Measurements from ENCODE around the gene TBC1D22A.
"Not testable (repeated sequence)": the region's sequence is repeated elsewhere in the genome, so short reads cannot be mapped to it uniquely, and the experiment has no call there.

TBC1D22A gene

DNA sequence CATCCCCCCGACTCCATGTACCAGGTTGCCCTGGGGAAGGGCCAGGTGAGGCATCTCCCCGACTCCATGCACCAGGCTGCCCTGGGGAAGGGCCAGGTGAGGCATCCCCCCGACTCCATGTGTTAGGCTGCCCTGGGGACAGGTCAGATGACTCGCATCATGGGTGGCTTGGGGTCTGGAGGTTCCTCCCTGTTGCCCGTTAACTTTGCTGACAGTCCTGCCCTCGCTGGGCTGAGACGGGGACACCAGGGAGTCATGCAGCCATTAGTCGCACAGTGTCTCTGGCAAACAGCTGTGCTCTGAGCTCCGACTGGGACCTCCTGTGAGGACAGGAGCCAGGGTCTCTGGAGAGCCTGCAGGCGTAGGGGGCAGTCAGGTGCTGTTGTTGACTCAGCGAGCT is 336.1 kb downstream of the TBC1D22A start:
- no peak for DNase-seq (ENCODE audit: low read depth, low spot score)

DNA sequence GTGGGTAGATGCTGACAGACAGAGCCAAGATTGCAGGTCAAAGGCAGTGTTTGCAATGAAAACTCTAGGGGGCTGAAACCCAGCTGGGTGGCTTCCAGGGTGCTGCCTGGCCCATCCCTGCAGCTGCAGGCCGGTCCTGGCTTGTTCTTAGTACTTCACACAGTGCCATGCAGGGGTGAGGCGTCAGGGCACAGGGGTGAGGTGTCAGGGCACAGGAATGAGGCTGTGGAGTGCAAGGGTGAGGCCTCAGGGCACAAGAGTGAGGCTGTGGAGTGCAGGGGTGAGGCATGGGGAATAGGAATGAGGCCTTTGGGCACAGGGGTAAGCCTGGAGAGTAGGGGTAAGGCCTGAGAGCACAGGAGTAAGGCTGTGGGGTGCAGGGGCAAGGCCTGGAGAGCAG is 337.6 kb downstream of the TBC1D22A start:
- DNase-seq (ENCODE audit: low read depth, low spot score), result no peak

DNA sequence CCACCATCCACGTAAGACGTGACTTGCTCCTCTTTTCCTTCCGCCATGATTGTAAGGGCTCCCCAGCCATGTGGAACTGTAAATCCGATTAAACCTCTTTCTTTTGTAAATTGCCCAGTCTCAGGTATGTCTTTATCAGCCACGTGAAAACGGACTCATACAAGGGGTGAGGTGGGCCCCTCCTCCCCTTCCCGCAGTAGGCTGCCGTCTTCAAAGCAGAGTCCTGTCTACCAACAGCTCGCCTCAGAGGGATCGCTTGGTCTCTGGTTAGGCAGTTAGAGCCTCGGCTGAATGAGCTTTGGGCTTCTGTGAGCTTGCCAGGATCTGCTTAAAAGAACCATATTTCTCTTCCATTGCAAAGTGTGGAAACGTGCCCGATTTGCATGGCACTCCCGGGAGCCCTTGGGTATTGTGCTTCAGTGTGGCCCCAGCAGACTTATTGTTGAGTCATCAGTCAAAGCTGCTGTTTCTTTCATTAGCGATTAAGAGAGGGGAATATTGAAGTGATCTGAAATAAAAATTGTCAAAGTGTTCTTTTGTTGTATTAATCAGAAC is 338.3 kb downstream of the TBC1D22A start:
- DNase-seq (ENCODE audit: low read depth, low spot score), result no peak

DNA sequence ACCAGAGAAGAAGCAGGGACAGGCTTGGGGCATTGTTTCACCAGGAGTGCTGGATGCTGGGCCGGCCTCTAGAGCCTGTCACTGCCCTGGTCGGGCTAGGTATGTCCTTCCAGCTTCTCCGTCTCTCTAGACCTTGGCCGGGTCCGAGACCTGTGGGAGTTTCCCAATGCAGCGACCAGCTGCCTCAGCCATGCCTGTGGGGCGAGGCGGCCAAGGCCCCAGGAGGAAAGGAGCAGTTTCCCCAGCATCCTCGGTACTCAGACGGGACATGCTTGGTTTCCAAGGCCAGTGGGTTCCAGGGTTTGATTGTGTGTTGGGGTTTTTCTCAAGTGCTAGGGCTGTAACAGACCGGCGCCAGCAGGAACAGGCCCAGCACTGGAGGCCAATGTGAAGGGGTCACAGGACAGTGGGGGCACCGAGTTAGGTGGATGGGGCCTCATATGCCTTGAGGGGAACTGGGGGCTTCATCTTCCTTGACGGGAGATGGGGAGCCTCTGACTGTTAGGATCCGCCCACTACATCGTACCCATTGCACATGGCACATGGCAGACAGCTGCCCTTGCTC is 339.0 kb downstream of the TBC1D22A start:
- no peak for DNase-seq (ENCODE audit: low read depth, low spot score)

DNA sequence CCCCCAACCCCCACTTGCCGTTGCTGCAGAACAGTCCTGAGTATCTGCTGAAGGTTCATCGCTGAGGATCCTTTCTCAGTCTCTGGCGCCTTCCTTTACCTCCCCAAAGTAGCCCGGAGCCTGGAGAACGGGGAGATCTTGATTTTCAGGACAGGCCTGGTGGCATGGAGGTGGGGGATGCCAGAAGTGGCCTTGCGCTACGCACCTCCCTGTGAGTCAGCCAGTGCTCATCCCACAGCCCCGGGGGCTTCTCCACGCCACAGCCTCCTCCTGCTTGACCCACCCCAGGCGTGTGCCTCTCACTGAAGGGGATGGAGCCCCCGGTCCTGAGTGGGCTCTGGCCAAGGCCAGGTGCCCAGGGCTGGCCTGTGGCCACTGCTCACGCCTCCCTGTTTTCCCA is 339.6 kb downstream of the TBC1D22A start:
- no peak for DNase-seq (ENCODE audit: low read depth, low spot score)

DNA sequence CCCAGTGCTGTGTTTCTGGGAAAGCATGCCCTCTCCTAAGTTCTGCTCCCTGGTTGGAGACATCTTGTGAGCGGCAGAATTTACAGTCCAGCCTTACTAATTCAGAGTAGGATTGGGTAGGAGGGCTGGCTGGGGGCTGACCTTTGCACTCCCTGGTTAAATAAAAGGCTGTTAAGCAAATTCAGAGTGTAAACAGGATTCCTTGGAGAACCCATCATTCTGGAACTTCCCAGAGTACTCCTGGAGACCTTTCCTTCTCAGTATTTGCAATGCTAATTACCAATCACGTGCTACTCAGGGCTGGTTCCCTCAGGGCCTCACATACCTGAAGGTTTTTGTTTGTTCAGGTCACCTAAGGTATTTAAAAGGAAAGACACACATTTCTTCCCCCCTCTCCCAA is 340.2 kb downstream of the TBC1D22A start:
- DNase-seq (ENCODE audit: low read depth, low spot score), result no peak

DNA sequence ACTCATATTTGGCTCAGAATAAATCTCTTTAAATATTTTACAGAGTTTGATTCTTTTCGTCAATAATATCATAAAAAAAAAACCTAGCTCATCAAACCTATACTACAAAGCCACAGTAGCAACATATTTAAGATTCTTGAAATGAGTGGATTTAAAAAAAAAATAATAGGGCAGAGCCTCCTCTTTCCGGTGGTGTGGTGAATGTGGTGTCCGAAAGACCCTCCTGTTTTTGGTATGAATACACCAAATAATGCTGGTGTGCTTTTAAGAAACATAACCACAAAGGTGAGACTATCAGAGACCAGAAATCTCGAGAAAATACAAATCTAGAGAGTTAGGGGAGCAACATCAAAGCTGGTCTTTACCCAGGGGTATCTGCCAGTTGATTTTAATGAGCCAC is 342.6 kb downstream of the TBC1D22A start:
- no peak for DNase-seq (ENCODE audit: low read depth, low spot score)

DNA sequence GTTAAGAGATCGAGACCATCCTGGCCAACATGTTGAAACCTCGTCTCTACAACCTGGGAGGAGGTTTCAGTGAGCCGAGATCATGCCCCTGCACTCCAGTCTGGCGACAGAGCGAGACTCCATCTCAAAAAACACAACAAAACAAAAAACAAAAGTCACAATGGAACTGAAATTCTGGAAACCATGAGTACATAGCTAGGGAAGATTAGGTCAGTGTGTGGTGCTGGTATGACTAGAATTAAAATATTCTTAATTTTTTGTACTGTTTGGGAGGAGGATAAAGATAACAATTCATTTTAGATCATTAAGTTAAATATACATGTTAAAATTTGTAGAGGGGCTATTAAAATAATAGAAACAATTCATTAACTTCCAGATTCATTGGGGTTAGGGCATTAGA is 344.4 kb downstream of the TBC1D22A start:
- DNase-seq (ENCODE audit: low read depth, low spot score), result no peak

DNA sequence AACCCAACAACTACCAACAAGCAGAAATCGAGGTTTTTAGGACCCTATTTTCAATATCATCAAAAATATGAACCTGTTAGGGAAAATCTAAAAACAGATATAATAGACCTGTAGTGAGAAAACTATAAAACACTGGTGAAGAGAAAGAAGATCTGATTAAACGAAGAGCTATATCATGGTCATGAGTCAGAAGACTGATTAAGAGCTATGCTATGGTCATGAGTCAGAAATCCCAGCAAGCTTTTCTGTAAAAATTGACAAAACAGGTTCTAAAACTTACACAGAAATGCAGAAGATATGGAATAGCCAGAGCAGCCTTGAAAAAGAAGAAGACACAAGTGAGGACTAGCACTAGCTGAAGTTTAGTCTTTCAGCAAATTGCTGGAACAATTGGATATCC is 345.0 kb downstream of the TBC1D22A start:
- no peak for DNase-seq (ENCODE audit: low read depth, low spot score)

DNA sequence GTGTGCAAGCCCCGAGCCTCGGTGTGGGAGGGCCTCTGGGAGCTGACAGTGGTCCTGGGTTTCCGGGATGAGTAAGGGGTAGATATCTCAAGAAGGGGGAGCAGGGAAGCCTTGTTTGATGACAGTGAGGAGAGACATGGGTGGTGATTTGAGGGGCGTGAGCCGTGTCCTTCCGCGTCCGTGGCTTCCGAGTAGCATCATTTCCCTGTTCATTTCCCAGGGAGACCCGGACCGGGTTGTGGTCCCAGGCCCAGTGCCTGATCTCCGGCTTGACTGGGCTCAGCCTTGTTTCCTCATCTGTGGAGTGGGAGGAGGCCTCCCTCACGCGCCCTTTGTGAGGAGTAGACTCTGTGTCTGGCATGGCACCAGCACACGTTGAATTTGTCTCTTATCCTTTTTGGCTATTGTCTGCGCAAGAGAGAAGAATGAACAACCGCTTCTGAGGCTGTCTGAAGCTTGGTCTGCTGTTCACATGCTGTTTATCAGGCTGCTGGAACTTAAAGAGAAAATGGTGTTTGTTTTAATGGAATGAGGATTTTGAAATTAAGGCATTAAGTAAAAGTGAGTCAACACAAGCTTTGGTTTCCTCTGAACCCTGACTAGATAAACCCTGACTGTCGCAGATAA is 348.5 kb downstream of the TBC1D22A start:
- no peak for DNase-seq (ENCODE audit: low read depth, low spot score)

DNA sequence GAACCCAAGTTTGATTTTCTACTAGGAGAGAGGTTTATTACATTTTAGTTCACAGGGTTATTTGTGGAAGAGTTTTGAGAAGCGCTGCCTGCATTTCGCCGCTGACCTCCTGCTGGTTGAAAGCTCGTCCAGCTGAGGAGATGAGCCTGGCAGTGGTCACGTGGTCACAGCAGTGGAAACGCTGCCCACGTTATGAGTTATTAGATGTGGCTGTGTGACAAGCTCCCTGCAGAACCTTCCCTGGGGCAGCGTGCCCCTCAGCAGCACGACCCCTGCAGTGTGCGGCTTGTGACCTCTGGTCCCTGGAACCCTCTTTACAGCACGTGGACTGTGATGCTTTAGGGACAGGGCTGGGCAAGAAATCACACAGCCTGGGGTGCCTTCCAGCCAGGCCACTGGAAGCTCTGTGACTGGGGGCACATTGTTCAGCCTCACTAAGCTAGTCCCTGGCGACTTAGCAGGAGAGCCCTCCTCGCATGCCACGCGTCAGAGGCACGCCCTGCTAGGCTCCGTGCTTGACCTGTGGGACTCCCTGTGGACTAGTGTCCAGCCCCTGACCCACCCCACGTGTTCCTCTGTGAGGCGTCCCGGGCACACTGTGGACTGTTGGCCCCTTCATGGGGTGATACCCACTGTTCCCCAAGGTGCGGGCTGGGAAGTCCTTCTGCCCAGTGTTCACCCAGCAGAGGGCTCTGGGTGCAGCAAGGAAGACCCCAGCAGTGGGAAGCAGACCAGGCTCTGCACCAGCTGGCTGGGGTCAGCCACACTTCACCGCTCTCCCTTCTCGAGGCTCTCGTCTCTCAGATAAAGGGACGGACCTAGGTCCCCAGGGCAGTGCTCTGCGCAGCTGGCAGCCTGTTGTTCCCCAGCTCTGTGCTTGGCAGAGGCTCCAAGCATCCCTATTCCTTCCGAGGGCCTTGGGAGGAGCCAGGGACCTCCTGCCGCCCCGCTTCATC is 349.5 kb downstream of the TBC1D22A start:
- DNase-seq (ENCODE audit: low read depth, low spot score), result peak; percentile 36

DNA sequence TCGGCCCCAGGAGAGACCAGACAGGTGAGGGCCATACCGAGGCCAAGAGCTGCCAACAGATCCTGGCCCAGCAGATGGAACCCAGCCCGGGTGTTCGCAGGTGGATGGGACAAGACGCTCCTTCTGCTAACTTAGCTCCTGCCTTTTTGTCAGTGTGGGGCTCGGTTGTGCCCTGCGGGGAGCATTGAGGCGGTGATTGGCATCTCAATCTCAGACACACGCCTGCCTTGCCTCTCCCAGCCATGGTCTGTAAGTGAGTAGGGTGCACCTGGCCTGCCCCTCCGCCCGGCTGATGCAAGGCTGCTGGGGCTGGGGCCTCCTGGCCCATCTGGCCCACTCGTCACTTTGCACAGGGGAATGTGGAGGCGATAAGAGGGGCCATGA is 350.1 kb downstream of the TBC1D22A start:
- no peak for DNase-seq (ENCODE audit: low read depth, low spot score)

DNA sequence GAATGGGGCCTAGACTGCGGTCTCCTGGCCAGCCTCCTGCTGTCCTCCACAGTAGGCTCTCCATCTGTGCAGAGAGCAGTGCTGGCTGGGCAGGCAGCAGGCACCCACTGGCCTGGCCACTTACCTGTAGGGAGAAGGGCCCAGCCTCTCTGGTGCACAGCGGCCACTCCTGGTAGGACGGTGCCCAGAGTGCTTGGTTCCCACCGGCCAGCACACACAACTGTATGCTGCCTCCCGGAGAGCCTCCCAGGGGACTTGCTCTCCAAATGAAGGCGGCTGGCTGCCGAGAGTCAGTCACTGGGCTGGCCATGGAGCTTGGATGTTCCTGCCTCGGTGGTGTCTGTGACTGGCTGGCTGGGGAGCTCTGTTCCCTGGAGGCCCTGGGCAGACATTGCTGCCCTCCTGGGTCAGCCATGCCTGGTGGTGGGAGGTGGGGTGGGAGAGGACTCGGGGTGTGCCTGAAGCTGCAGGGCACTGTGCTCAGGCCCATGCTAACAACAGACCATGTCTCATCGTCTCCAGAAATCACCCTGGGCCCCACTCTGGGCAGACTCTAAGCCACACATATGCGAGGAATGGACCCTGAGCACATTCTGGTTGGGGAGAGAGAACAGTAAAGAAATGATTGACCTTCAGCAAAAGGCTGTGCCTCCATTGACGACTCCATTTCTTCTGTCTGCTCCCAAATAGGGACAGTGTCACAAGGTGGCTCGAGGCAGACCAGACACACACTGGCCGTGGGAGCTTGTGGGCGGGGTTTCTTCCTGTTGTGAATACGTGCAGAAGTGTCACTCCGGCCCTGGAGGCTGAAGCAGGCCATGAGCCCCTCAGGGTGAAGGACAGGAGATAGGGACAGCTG is 350.8 kb downstream of the TBC1D22A start:
- no peak for DNase-seq (ENCODE audit: low read depth, low spot score)

DNA sequence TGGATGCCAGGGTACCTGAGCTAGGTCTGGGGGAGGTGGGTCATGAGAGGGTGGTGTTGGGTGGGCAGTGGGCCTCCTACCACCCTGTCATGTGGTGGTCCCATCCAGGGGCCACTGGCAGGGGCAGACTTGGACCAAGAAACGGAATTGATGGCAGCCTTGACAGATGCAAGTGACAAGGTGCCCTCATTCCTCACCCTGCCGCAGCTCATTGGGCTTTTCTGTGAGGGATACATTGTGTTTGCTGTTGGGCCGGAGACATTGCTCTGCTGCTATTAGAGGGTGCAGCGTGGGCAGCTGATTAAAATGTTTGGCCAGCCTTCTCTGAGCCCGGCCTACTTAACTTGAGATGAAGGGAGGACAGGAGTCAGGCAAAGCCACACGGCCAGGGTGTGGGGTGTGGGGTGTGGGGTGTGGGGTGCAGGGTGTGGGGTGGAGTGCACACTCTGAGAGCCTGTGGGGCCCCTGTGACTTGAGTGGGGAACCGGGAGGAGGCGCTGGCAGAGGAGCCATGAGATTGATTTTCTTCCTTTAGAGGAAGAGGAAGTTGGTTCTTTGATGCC is 351.5 kb downstream of the TBC1D22A start:
- DNase-seq (ENCODE audit: low read depth, low spot score), result no peak

DNA sequence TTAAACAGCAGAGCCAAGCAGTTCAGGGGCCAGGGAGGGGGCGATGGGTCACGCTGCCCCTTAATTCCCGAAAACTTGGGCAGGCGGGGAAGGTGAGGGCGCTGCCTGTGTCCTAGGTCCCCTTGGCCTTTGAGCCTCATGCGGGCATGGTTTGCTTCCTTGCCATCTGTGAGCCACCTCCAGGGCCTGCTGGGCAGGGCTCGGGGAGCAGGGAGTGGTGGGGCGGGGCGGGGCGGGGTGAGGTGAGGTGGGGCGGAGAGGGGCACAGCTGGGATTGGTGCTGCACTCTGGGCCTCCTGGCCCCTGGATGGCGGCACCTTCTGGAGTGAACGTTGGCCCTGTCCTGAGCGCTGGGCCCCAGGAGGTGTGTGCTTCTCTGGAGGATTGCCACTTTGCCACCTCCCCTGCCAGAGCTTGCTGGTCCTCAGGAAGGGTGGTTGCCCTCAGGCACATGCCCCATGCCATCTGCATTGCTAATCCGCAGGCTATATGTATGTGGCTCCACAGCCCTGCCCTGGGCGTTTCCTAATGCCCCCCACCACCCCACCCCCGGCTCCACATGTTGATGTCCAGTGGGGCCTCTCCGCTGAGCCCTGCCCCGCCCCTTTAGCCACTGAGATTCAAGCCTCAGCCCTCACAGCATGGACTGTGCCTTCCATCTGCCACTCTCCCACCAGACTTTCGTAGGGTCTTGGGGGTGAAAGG is 352.5 kb downstream of the TBC1D22A start:
- DNase-seq (ENCODE audit: low read depth, low spot score), result no peak

DNA sequence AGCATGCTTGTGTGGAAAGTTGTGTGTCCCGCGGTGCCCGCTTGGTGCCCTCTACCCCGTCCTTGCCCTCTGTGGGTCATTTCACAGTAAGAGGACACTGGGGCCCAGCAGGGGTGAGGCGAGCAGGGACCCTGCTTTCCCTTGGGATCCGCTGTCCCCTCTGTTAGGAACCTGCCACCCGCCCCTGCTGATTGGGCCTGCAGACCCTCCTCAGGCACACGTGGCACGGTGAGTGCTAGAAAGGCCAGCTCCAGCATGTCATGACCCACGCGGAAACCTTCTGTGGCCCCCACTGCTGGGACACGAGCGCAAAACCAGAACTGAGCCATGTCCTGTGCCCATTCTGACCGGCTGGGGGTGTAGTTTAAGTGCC is 353.1 kb downstream of the TBC1D22A start:
- no peak for DNase-seq (ENCODE audit: low read depth, low spot score)

DNA sequence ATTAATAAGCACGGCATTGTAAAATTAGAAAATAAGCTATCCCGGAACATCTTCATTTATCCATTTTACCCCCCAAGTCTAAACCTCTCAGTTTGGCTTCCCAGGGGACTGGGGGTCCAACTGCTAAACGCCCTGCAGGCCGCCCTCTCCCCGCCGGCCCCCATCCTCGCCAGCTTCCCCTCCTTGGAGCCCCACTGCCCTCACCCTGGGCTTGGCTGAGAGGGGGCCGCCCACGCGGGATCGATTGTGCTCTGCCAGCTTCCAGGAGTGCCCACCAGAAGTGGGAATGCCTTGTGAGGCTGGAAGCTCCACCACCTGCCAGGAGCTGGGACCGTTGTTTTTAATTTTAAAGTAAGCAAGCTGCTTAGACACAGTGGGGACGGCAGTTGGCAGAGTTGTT is 353.5 kb downstream of the TBC1D22A start:
- DNase-seq (ENCODE audit: low read depth, low spot score), result no peak

DNA sequence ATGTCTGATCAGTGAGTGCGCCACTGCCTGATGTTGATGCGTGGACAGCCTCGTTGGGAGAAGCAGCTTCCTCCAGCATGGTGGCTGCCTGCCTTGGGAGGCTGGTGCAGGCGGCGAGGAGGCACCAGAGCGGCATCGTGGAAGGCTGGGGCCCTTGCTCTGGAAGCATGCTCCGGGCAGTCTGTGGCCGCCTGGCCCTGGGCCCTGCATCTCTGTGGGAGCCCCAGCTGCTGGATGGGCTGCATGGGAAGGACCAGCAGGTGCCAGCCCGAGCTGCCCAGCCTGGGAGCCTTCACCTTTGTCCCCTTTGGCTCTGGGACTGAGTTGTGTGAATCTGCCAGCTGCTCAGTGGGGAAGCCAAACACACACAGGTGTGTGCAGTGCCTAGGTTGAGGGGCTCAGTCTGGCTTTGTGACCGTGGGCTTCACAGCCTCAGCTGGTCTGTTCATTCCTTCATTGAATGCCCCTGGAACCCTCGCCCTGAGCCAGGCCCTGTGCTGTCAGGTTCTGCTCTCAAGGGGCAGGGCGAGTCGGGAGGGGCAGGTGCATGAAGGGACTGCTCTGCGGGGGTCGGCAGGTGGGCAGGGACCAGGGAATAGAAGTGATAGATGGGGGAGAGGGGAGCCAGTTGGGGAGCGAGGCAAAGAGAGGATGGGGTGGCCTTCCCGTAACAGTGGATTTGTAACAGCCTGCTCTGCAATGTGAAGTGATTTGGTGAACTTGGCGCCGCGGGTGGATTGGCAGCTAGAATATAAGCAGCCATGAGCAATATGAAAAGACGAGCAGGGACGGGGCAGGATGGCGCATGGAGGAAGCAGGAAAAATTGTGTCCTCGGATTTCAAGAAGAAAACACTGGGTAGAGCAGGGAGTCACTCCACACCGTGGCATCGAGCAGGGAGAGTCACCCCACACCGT is 354.2 kb downstream of the TBC1D22A start:
- DNase-seq (ENCODE audit: low read depth, low spot score), result no peak

DNA sequence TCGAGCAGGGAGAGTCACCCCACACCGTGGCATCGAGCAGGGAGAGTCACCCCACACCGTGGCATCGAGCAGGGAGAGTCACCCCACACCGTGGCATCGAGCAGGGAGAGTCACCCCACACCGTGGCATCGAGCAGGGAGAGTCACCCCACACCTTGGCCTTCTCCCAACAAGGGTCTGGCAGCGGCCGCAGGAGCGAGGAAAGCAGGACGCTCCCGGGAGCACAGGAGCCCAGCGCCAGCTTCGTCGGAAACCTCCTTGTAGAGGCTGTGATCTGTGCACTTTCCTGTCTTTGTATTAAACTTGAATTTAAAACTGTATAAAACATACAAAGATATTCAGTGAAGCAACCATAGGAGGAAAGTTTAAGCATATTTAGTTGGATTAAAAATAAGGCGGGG is 355.0 kb downstream of the TBC1D22A start:
- not testable (repeated sequence) for DNase-seq (ENCODE audit: low read depth, low spot score)

DNA sequence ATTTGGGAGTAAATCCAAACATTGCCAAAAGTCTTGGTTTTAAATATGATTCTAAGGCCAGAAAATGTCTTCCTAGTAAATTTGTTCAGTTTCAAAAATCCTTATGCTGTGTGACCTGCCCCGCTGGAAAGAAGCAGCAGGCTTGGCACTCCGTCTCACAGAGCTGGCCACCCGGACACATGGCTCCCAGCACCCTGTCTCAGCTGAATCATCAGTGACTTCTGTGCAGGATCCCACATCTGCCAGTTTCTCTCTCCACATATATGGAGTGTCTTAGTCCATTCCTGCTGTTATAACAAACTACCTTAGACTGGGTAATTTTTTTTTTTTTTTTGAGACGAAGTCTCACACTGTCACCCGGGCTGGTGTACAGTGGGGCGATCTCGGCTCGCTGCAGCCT is 356.7 kb downstream of the TBC1D22A start:
- DNase-seq (ENCODE audit: low read depth, low spot score), result no peak
